HG03378 (cell line): Measurements from ENCODE around the gene STRA6.

Experiments used
- ATAC-seq: cut with Tn5 transposase; IDR thresholded peaks from one replicate; pipeline ENCODE4 v1.9.1; 2021; ENCODE audit warnings: mild to moderate bottlenecking, moderate library complexity; ENCODE audit not compliant: unreplicated experiment

The STRA6 gene

DNA sequence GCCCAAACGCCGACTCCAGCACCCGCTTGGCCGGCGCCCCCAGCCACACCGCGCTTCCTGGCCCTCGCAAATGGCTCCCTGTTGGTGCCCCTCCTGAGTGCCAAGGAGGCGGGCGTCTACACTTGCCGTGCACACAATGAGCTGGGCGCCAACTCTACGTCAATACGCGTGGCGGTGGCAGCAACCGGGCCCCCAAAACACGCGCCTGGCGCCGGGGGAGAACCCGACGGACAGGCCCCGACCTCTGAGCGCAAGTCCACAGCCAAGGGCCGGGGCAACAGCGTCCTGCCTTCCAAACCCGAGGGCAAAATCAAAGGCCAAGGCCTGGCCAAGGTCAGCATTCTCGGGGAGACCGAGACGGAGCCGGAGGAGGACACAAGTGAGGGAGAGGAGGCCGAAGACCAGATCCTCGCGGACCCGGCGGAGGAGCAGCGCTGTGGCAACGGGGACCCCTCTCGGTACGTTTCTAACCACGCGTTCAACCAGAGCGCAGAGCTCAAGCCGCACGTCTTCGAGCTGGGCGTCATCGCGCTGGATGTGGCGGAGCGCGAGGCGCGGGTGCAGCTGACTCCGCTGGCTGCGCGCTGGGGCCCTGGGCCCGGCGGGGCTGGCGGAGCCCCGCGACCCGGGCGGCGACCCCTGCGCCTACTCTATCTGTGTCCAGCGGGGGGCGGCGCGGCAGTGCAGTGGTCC, 68.7 kb downstream of the STRA6 start:
- no peak for ATAC-seq

DNA sequence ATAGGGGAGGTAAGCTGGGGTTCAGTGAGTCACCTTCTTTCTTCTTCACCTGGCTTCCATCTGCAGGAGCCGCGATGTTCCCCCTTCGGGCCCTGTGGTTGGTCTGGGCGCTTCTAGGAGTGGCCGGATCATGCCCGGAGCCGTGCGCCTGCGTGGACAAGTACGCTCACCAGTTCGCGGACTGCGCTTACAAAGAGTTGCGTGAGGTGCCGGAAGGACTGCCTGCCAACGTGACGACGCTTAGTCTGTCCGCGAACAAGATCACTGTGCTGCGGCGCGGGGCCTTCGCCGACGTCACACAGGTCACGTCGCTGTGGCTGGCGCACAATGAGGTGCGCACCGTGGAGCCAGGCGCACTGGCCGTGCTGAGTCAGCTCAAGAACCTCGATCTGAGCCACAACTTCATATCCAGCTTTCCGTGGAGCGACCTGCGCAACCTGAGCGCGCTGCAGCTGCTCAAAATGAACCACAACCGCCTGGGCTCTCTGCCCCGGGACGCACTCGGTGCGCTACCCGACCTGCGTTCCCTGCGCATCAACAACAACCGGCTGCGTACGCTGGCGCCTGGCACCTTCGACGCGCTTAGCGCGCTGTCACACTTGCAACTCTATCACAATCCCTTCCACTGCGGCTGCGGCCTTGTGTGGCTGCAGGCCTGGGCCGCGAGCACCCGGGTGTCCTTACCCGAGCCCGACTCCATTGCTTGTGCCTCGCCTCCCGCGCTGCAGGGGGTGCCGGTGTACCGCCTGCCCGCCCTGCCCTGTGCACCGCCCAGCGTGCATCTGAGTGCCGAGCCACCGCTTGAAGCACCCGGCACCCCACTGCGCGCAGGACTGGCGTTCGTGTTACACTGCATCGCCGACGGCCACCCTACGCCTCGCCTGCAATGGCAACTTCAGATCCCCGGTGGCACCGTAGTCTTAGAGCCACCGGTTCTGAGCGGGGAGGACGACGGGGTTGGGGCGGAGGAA, 69.6 kb downstream of the STRA6 start:
- ATAC-seq, result no peak

DNA sequence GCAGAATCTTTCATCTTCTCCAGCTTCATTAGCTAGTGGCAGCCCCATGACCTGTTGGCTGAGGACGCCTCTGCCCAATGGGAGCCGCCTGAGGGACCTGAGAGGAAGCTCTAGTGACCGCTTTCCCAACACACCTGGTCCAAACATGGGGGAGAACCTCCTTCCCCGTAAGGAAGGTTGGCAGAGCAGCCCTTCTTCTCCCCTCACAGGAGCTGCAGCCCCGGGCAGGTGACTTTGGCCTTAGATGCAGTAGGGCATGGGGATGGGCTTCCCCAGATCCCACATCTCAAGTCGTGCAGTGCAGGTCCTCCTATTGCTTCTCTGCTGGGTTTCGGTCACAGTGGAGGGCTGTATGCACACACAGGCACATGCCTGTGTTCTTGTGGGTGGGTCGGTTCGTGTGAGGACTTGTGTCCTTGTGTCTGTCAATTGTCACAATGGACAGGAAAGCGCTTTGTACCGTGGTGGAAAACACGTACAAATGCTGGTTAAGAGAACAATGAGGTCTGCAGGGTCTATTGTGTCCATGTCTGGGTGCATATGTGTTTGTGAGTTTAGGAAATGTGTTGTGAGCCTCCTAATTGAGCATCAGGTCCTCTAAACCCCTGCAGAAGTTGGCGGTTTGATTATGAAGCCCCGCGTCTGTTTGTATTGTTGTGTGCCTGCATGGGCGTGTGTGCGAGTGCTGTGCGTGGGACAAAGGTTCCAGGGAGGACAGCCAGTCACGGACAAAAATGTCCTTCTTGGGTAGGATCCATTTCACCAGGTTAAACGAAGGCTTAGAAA, 70.8 kb downstream of the STRA6 start:
- no peak for ATAC-seq

DNA sequence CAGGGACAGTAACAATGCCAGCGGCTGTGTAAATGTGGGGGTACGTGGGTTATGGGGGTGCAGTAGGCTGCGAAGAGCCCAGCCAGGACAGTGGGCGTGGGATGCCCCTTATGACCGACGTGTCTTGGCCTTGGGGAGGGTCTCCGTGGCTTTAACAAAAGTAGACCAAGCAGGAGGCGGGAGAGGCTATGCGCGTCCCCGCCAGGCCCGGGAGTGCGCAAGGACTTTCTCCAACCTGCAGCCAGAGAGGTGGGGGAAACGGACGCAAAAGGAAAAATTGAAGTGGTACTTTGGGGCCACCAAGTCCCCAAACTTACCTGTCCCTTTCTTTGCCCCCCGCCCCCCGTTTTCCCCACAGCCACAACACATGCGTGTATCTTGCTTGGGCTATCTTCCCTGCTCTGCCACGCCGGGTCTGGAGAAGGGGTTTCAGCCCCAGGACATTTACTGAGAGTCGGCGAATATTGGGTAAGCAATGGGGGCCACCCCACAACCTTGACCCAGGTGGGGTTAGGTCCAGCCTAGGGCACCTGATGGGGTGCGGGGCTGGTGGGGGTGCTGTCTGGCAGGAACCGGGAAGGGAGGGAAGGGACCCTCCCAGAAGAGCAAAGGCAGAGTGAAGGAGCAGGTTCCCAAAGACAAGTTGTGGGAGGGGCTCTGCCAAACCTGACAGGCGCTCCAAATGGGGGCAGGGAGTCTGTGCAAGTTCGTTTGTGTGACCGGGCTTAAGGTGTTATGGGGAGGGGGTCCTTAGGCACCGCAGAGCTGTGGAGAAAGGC, 71.5 kb downstream of the STRA6 start:
- no peak for ATAC-seq

DNA sequence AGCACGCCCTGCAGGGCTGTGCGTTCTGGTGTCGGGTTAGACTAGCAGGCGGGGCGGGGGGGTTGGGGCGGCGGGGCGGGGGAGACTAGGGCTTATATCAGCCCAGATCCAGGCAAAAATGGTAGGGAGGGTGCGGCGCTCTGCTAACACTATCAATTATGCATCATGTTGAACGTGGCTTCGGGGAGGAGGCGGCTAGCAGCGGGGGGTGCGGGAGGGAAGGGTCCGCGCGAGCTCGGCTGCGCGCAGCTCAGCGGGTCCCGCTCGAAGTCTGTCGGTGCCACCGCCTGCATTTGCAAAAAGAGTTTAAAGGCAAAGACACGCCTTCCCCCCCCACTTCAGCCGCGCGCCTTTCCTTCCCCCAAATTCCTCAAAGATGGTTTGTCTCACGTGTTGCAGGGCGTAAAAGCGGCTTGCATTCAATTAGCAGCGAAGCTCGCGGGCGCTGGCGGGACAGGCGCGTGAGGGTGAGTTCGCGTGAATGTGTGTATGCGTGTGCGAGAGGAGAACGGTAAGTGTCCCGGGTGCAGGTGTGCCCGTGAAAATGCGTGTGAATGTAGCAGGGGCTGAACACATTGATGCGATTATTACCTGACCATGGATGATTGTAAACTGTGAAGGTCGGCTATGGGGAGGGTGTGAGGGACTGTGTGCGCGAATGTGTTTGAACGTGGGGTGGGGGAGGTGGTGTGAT, 72.3 kb downstream of the STRA6 start, which contains the start of gene ISLR2:
Gene ISLR2, plus strand, starts transcription at position 432 of the 694 bp plus-strand sequence. CDS start 2,169 bp downstream, outside the sequence.
- no peak for ATAC-seq

DNA sequence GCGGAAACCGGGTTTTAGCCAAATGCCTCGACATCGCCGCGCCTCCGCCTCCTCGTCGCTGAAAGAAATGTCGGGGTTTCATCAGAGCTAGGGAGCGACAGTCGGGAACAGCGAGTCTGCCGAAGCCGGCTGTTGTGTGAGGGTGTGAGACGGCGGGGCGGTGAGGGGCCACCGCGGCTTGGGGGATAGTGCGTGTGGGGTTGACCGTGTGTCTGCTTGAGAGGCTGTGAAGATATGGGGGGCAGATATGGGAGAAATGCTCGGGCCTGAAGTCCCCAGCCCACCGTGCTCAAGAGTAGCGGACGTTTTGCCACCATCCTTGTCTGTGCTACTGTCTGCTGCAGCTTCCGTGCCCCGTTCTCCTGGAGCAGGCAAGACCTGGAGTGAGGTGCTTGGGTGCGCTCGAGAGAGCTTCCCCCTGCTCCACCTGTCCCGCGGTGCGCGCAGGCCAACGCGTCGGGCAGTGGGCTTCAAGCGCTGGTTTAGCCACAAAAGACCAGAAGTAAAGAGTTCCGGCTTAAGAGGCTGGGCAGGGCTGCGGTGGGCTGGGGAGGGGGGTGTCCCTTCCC, 72.9 kb downstream of the STRA6 start:
- ATAC-seq, result no peak
